Endometrium (tissue), 2 donors: ENCODE data around the gene NACA.
"Not testable (repeated sequence)": the region's sequence is repeated elsewhere in the genome, so short reads cannot be mapped to it uniquely, and the experiment has no call there.

Source experiments
- FAIRE-seq: peaks from 2 replicates; lab custom pipeline; 2012; peaks lifted over from hg19 to GRCh38; lab: Jason Lieb, UNC
- donor health status: control.
- donor health status: control.

The NACA gene

GRCh38 chr12:56723889-56724700 is 1.0 kb downstream of the NACA start:
- FAIRE-seq = no peak

- FAIRE-seq = no peak
Measured at GRCh38 chr12:56723352-56723751, 1.7 kb downstream of the NACA start.

GRCh38 chr12:56722832-56723231 is 2.3 kb downstream of the NACA start:
- no peak for FAIRE-seq

- FAIRE-seq = no peak
Measured at GRCh38 chr12:56721721-56722120, 3.4 kb downstream of the NACA start.

GRCh38 chr12:56721216-56721615 is 3.9 kb downstream of the NACA start:
- no peak for FAIRE-seq

- no peak for FAIRE-seq
Measured at GRCh38 chr12:56720731-56721151, 4.4 kb downstream of the NACA start.

- FAIRE-seq = no peak
Measured at GRCh38 chr12:56719056-56719455, 6.0 kb downstream of the NACA start.

GRCh38 chr12:56718636-56719035 is 6.5 kb downstream of the NACA start:
- FAIRE-seq = no peak

- FAIRE-seq = no peak
Measured at GRCh38 chr12:56718149-56718548, 7.0 kb downstream of the NACA start.

- FAIRE-seq = no peak
Measured at GRCh38 chr12:56716933-56717880, 7.9 kb downstream of the NACA start.

GRCh38 chr12:56716458-56716857 is 8.6 kb downstream of the NACA start:
- no peak for FAIRE-seq

- no peak for FAIRE-seq
Measured at GRCh38 chr12:56715798-56716197, 9.3 kb downstream of the NACA start.

GRCh38 chr12:56714431-56714929 is 10.6 kb downstream of the NACA start:
- FAIRE-seq = no peak

- FAIRE-seq = no peak
Measured at GRCh38 chr12:56713345-56713744, 11.8 kb downstream of the NACA start.

- FAIRE-seq = no peak
Measured at GRCh38 chr12:56709759-56710376, 15.2 kb downstream of the NACA start.

- not testable (repeated sequence) for FAIRE-seq
Measured at GRCh38 chr12:56704522-56704921, 20.6 kb downstream of the NACA start.

GRCh38 chr12:56699020-56699661 is 26.0 kb downstream of the NACA start:
- no peak for FAIRE-seq

- no peak for FAIRE-seq
Measured at GRCh38 chr12:56695327-56696101, 29.6 kb downstream of the NACA start.

- no peak for FAIRE-seq
Measured at GRCh38 chr12:56694161-56694560, 30.9 kb downstream of the NACA start.

GRCh38 chr12:56688846-56689109 is 36.3 kb downstream of the NACA start:
- FAIRE-seq = no peak

- FAIRE-seq = no peak
Measured at GRCh38 chr12:56688129-56688845, 36.8 kb downstream of the NACA start, which contains the start of gene PTGES3. Gene PTGES3, minus strand, starts transcription at chr12:56688284. Its CDS starts 285 bp downstream, at chr12:56687999.
